ENCODE data around the gene SMTNL1.

Gene SMTNL1

GRCh38 chr11:57597916-57598830 lies 60.8 kb downstream of the SMTNL1 start:
- DNase-seq, result no peak

GRCh38 chr11:57598831-57599155 lies 61.4 kb downstream of the SMTNL1 start:
- DNase-seq, result no peak

- DNase-seq, result no peak
Observed at GRCh38 chr11:57599381-57599780, 62.0 kb downstream of the SMTNL1 start.
